A673 (cell line): ENCODE measurements around the gene PRAME. TPM values are rescaled to one million over a fixed set of nuclear protein-coding genes. Genes with fewer than 3 reads are reported as not detected.

ENCODE experiments used
- BruUV-seq: library from RNA; stranded (reverse); fragments of 400-500 nt; replicated peaks from 2 replicates; lab custom pipeline; 2021; lab: Mats Ljungman, UMichigan
- CTCF ChIA-PET: fragments of 300-600 bp; sonication (Branson Sonifier 250); formaldehyde crosslinking; loops from one replicate; lab custom pipeline; 2022; ENCODE audit warnings: antibody characterized with exemption; lab: Charles Lee
- POLR2A ChIA-PET: fragments of 300-600 bp; sonication (Branson Sonifier 250); formaldehyde crosslinking; loops from one replicate; lab custom pipeline; 2022; ENCODE audit warnings: antibody characterized with exemption; ENCODE audit not compliant: low non-redundant PET; lab: Charles Lee
- DNase-seq: peaks from one replicate; pipeline ENCODE4 v3.0.0-alpha.2; 2015; ENCODE audit warnings: low spot score
- H3K27ac ChIP-seq: fragments of 200-600 bp; sonication (generic); 2 replicates; pipeline ENCODE4 v1.5.1; 2016; ENCODE audit warnings: mixed run types, low read depth, mild to moderate bottlenecking, mixed read lengths, antibody characterized with exemption, low read length; ENCODE audit not compliant: poor library complexity, severe bottlenecking
- H3K27me3 ChIP-seq: fragments of 200-600 bp; sonication (generic); replicated peaks from 2 replicates; pipeline ENCODE4 v1.6.1; 2017; ENCODE audit warnings: mixed run types, low read depth, mild to moderate bottlenecking, mixed read lengths, antibody characterized with exemption, low read length; ENCODE audit not compliant: insufficient read depth, poor library complexity
- H3K36me3 ChIP-seq: fragments of 200-600 bp; sonication (generic); 2 replicates; pipeline ENCODE4 v1.6.1; 2016; ENCODE audit warnings: mixed run types, mild to moderate bottlenecking, mixed read lengths, antibody characterized with exemption, low read length; ENCODE audit not compliant: insufficient read depth, poor library complexity, severe bottlenecking
- H3K4me1 ChIP-seq: fragments of 200-600 bp; sonication (generic); 2 replicates; pipeline ENCODE4 v1.6.1; 2017; ENCODE audit warnings: mixed run types, mild to moderate bottlenecking, mixed read lengths, antibody characterized with exemption, low read length; ENCODE audit not compliant: insufficient read depth, poor library complexity, severe bottlenecking
- H3K4me3 ChIP-seq: fragments of 200-600 bp; sonication (generic); 2 replicates; pipeline ENCODE4 v1.5.1; 2016; ENCODE audit warnings: low read depth, mixed run types, mild to moderate bottlenecking, mixed read lengths, low read length; ENCODE audit not compliant: poor library complexity, severe bottlenecking
- H3K9me3 ChIP-seq: fragments of 200-600 bp; sonication (generic); 2 replicates; pipeline ENCODE4 v1.6.1; 2016; ENCODE audit warnings: mixed run types, low read depth, mild to moderate bottlenecking, mixed read lengths, antibody characterized with exemption, low read length; ENCODE audit not compliant: poor library complexity, severe bottlenecking
- CTCF ChIP-seq: fragments of 300-800, 200-600 bp; sonication (generic); conservative IDR thresholded peaks from 2 replicates; pipeline ENCODE4 v1.5.1; 2017; ENCODE audit warnings: low read depth, mild to moderate bottlenecking, antibody characterized with exemption, low read length, moderate library complexity, mixed read lengths
- EZH2 ChIP-seq: fragments of 200-600 bp; sonication (generic); IDR thresholded peaks from 2 replicates; pipeline ENCODE4 v1.6.1; 2017; ENCODE audit warnings: borderline replicate concordance, low read depth, mild to moderate bottlenecking, mixed read lengths, antibody characterized with exemption, low read length; ENCODE audit not compliant: poor library complexity, severe bottlenecking
- intact Hi-C: fragments of 100-400 bp; cut with micrococcal nuclease; formaldehyde crosslinking; loops from one replicate; pipeline ENCODE4 v1.10.0; 2022; ENCODE audit not compliant: unreplicated experiment
- total RNA-seq: library from RNA; stranded (reverse); gene quantifications from 2 replicates; pipeline ENCODE4 v1.2.3, GENCODE V29; 2021

Gene PRAME
- total RNA-seq, 1 experiment from 2014 or later: 14.1 TPM

GRCh38 chr22:22599248-22599647 lies 40.2 kb upstream of the PRAME start:
- no peak for DNase-seq
- H3K9me3 ChIP-seq: no peaks in the 10 kb centered on the region
- POLR2A ChIA-PET: no interaction called here
- intact Hi-C loops: no loop called here
- no TSS peak for BruUV-seq
- no peaks in the 10 kb centered on the region for H3K27me3 ChIP-seq
- no peaks in the 10 kb centered on the region for H3K36me3 ChIP-seq
- no peak overlapping the region for H3K4me3 ChIP-seq
- H3K4me1 ChIP-seq: no peaks in the 10 kb centered on the region
- CTCF ChIA-PET: no interaction called here
- TF ChIP-seq CTCF: no peak
- TF ChIP-seq EZH2: no peak
- H3K27ac ChIP-seq: no peak overlapping the region

DNA sequence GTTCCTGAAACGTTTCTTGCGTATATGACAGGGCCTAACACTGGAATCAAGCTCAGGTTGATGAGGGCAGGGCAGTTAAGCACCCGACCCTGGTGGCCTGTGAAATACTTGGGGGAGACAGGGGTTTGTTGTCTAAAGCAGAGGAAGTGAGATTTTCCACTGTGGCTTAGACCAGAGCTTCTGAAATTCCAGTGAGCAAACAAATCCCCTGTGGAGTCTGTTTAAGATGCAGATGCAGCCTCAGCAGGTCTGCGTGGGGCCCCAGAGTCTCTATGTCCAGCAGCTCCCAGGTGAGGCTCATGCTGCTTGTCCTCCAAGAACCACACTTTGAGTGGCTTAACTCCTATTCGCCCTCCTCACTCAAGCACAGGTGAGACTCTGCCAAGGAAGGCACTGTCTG lies 39.1 kb upstream of the PRAME start:
- Histone ChIP-seq H3K9me3 (no peaks in the 10 kb centered on the region), H3K27me3 (no peaks in the 10 kb centered on the region)
- CTCF ChIA-PET: no interaction called here

GRCh38 chr22:22595001-22595835 lies 36.2 kb upstream of the PRAME start:
- DNase-seq: no peak
- CTCF ChIA-PET: no interaction called here
- intact Hi-C loops: no loop called here
- peaks cover 4% of the 10 kb centered on the region for H3K27me3 ChIP-seq
- no peak overlapping the region for H3K4me3 ChIP-seq
- TF ChIP-seq CTCF: no peak
- TF ChIP-seq EZH2: no peak
- BruUV-seq: no TSS peak
- H3K36me3 ChIP-seq: no peaks in the 10 kb centered on the region
- no peaks in the 10 kb centered on the region for H3K4me1 ChIP-seq
- POLR2A ChIA-PET: no interaction called here
- no peak overlapping the region for H3K27ac ChIP-seq
- H3K9me3 ChIP-seq: no peaks in the 10 kb centered on the region

More for the DNA sequence above, 39.1 kb upstream of the PRAME start:
- Histone ChIP-seq H3K4me1 (no peaks in the 10 kb centered on the region), H3K36me3 (no peaks in the 10 kb centered on the region), H3K4me3 (no peak overlapping the region), H3K27ac (no peak overlapping the region)
- no peak for DNase-seq
- intact Hi-C loops: no loop called here
- POLR2A ChIA-PET: no interaction called here
- BruUV-seq: no TSS peak
- TF ChIP-seq CTCF (no peak), EZH2 (no peak)
